Measurements from ENCODE around the gene MAPKAP1.

The MAPKAP1 gene

GRCh38 chr9:125706651-125707471, at the start of gene MAPKAP1:
Gene MAPKAP1 (minus strand): TSS chr9:125707208. CDS start chr9:125672574, 34,634 bp downstream.
- no peaks in the 10 kb centered on the region for H3K27me3 ChIP-seq (ENCODE audit: insufficient read depth, low read length, poor library complexity)
- peaks cover 6% of the 10 kb centered on the region for H3K36me3 ChIP-seq (ENCODE audit: insufficient read depth, low read length)
- no peaks in the 10 kb centered on the region for H3K9me3 ChIP-seq (ENCODE audit: insufficient read depth, low read length, severe bottlenecking)
- peaks cover 6% of the 10 kb centered on the region; the same call in 1 of the 2 replicates for H4K20me1 ChIP-seq (ENCODE audit: insufficient read depth, low read length)
- H3K79me2 ChIP-seq (ENCODE audit: insufficient read depth, low read length), result peaks cover 48% of the 10 kb centered on the region
- H3K4me2 ChIP-seq (ENCODE audit: insufficient read depth, low read length), result peak within 1 kb of the TSS; percentile 92
- peak within 1 kb of the TSS; percentile 93 to 99 for H3K4me3 ChIP-seq (ENCODE audit: low read depth in 1 of 2, low read length in 2 of 2)
- ATAC-seq (ENCODE audit: insufficient read depth, low read depth) (peak; percentile 100), DNase-seq (peak; percentile 95)
- H3K27ac ChIP-seq (ENCODE audit: low read length), result peak within 1 kb of the TSS; percentile 83
- H3K9ac ChIP-seq (ENCODE audit: low read depth, low read length), result peak within 1 kb of the TSS; percentile 92
- TF ChIP-seq CTCF (IDR thresholded peaks at IDR 0.05; ENCODE audit: borderline replicate concordance, extremely low read depth, low read length, poor library complexity, severe bottlenecking), result no peak
- TF ChIP-seq EZH2 (IDR thresholded peaks at IDR 0.05; ENCODE audit: borderline replicate concordance, low read depth, low read length, severe bottlenecking), result no peak
- peaks cover 27% of the 10 kb centered on the region for H3K4me1 ChIP-seq (ENCODE audit: insufficient read depth, low read length)
- H2AFZ ChIP-seq (ENCODE audit: low read depth, low read length), result peak within 1 kb of the TSS; percentile 97

GRCh38 chr9:125756518-125756917, 49.5 kb upstream of the MAPKAP1 start:
- TF ChIP-seq EZH2 (IDR thresholded peaks at IDR 0.05; ENCODE audit: borderline replicate concordance, low read depth, low read length, severe bottlenecking) (no peak), CTCF (IDR thresholded peaks at IDR 0.05; ENCODE audit: borderline replicate concordance, extremely low read depth, low read length, poor library complexity, severe bottlenecking) (no peak)
- Histone ChIP-seq H4K20me1 (ENCODE audit: insufficient read depth, low read length) (peaks cover 3% of the 10 kb centered on the region; the same call in 1 of the 2 replicates), H3K27me3 (ENCODE audit: insufficient read depth, low read length, poor library complexity) (no peaks in the 10 kb centered on the region), H3K4me2 (ENCODE audit: insufficient read depth, low read length) (no peak overlapping the region), H3K79me2 (ENCODE audit: insufficient read depth, low read length) (peaks cover 40% of the 10 kb centered on the region; the same call in 1 of the 2 replicates), H3K4me1 (ENCODE audit: insufficient read depth, low read length) (peaks cover 5% of the 10 kb centered on the region; the same call in 1 of the 2 replicates), H3K27ac (ENCODE audit: low read length) (no peak overlapping the region), H3K9me3 (ENCODE audit: insufficient read depth, low read length, severe bottlenecking) (no peaks in the 10 kb centered on the region), H2AFZ (ENCODE audit: low read depth, low read length) (no peak overlapping the region), H3K36me3 (ENCODE audit: insufficient read depth, low read length) (peaks cover 19% of the 10 kb centered on the region; the same call in 1 of the 2 replicates), H3K9ac (ENCODE audit: low read depth, low read length) (no peak overlapping the region), H3K4me3 (ENCODE audit: low read depth in 1 of 2, low read length in 2 of 2) (no peak overlapping the region)
- DNase-seq (no peak), ATAC-seq (ENCODE audit: insufficient read depth, low read depth) (no peak)

GRCh38 chr9:125755340-125755739, 48.3 kb upstream of the MAPKAP1 start:
- Histone ChIP-seq H3K9ac (ENCODE audit: low read depth, low read length) (no peak overlapping the region), H3K27me3 (ENCODE audit: insufficient read depth, low read length, poor library complexity) (no peaks in the 10 kb centered on the region), H3K4me2 (ENCODE audit: insufficient read depth, low read length) (no peak overlapping the region), H2AFZ (ENCODE audit: low read depth, low read length) (no peak overlapping the region), H3K27ac (ENCODE audit: low read length) (no peak overlapping the region), H3K4me1 (ENCODE audit: insufficient read depth, low read length) (peaks cover 15% of the 10 kb centered on the region; the same call in 1 of the 2 replicates), H3K4me3 (ENCODE audit: low read depth in 1 of 2, low read length in 2 of 2) (no peak overlapping the region), H4K20me1 (ENCODE audit: insufficient read depth, low read length) (peaks cover 3% of the 10 kb centered on the region; the same call in 1 of the 2 replicates), H3K79me2 (ENCODE audit: insufficient read depth, low read length) (peaks cover 46% of the 10 kb centered on the region; the same call in 1 of the 2 replicates), H3K9me3 (ENCODE audit: insufficient read depth, low read length, severe bottlenecking) (no peaks in the 10 kb centered on the region), H3K36me3 (ENCODE audit: insufficient read depth, low read length) (peaks cover 24% of the 10 kb centered on the region; the same call in 1 of the 2 replicates)
- ATAC-seq (ENCODE audit: insufficient read depth, low read depth) (no peak), DNase-seq (no peak)
- TF ChIP-seq EZH2 (IDR thresholded peaks at IDR 0.05; ENCODE audit: borderline replicate concordance, low read depth, low read length, severe bottlenecking) (no peak), CTCF (IDR thresholded peaks at IDR 0.05; ENCODE audit: borderline replicate concordance, extremely low read depth, low read length, poor library complexity, severe bottlenecking) (no peak)

Measured in DND-41 (cell line).